Breast epithelium (tissue), 4 donors: ENCODE measurements around the gene PFKFB3. TPM values are rescaled to one million over a fixed set of nuclear protein-coding genes. Genes with fewer than 3 reads are reported as not detected.

Experiments used
- DNase-seq, 2 donors: peaks; one replicate each; pipeline ENCODE4 v3.0.0-alpha.2; 2019; ENCODE audit warnings: low spot score in 2 of 2
- H3K27ac ChIP-seq, 2 donors: fragments of 200-600 bp; sonication (generic) in 1 of 2; one replicate each; pipeline ENCODE4 v1.5.1; 2016 to 2019; ENCODE audit warnings: mild to moderate bottlenecking in 1 of 2
- H3K27me3 ChIP-seq, 2 donors: fragments of 200-600 bp; sonication (generic) in 1 of 2; one replicate each; pipeline versions ENCODE4 v1.5.1 to v1.6.0; 2017 to 2019; ENCODE audit warnings: control low read depth in 1 of 2, mild to moderate bottlenecking in 1 of 2
- H3K36me3 ChIP-seq: fragments of 200-600 bp; one replicate; pipeline ENCODE4 v1.5.1; 2019
- H3K4me1 ChIP-seq, 2 donors: fragments of 200-600 bp; sonication (generic); one replicate each; pipeline ENCODE4 v1.5.1; 2016 to 2019; ENCODE audit warnings: control low read depth in 1 of 2
- H3K4me3 ChIP-seq, 3 donors: fragments of 200-600 bp; sonication (generic); 1 replicate in 2 of 3; 2 replicates in 1 of 3; pipeline ENCODE4 v1.5.1; 2016 to 2019; ENCODE audit warnings: mild to moderate bottlenecking in 3 of 3, moderate library complexity in 2 of 3
- H3K9me3 ChIP-seq, 2 donors: fragments of 200-600 bp; sonication (generic) in 1 of 2; one replicate each; pipeline ENCODE4 v1.5.1; 2016 to 2019; ENCODE audit warnings: control low read depth in 1 of 2
- CTCF ChIP-seq, 3 donors: fragments of 450-650 bp; IDR thresholded peaks; one replicate each; pipeline ENCODE4 v1.5.1; 2016 to 2017; ENCODE audit warnings: antibody characterized with exemption in 3 of 3, mild to moderate bottlenecking in 3 of 3, moderate library complexity in 3 of 3
- POLR2A ChIP-seq: fragments of 450-650 bp; IDR thresholded peaks from one replicate; pipeline ENCODE4 v1.6.1; 2016; ENCODE audit warnings: antibody characterized with exemption, mild to moderate bottlenecking, moderate library complexity
- POLR2AphosphoS5 ChIP-seq, 3 donors: sonication (generic); formaldehyde crosslinking; IDR thresholded peaks; one replicate each; pipeline ENCODE4 v1.6.1; 2017; ENCODE audit warnings: antibody characterized with exemption in 3 of 3
- intact Hi-C: fragments of 100-400 bp; cut with DNase I; formaldehyde crosslinking; loops from one replicate; pipeline ENCODE4 v1.15.1; 2023; ENCODE audit warnings: low total_unique reads
- total RNA-seq, 3 donors: library from RNA; depleted of rRNA; stranded (reverse); fragments of >200 nt; gene quantifications; one replicate each; pipeline ENCODE4 v1.1.0, GENCODE V29; 2016

PFKFB3 gene
- total RNA-seq, result 100 to 1,000 TPM in 2 of 3 donors, 10 to 100 TPM in 1; 94.8 to 240 (median 144) TPM

GRCh38 chr10:6202684-6203330 is at the start of gene PFKFB3:
Gene PFKFB3 (plus strand): TSS chr10:6202932. CDS start chr10:6203261, 329 bp downstream.
- Histone ChIP-seq H3K27ac (peak within 1 kb of the TSS; percentile 90 to 95), H3K4me1 (peaks cover 12 to 19% of the 10 kb centered on the region in 2 donors)
- TF ChIP-seq POLR2A (peak; percentile 94), CTCF (IDR thresholded peaks at IDR 0.05) (peak; percentile 95 to 98 (median 98)), POLR2AphosphoS5 (IDR thresholded peaks at IDR 0.05) (peak; percentile 94 to 98 (median 98))

DNA sequence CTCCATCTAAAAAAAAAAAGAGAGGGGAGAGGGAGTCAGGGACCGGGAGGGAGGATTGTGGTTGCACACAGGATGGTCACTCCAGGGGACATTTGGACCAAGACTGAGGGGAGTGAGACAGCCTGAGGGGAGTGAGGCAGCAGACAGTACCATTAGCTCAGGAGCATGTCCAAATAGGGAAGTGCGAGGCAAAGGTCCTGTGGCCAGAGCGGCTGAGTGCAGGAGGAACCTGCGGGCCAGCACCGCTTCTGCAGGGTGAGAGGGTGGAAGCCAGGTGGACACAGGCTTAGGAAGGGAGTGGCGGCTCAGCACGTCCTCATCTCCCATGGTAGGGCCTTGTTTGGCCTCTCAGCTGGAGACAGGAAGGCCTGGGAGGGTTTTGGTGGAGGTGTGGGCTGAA is 48.9 kb upstream of the PFKFB3 start:
- intact Hi-C loops, result no loop called here
- TF ChIP-seq CTCF (IDR thresholded peaks at IDR 0.05) (no peak), POLR2AphosphoS5 (IDR thresholded peaks at IDR 0.05) (no peak), POLR2A (no peak)
- Histone ChIP-seq H3K27me3 (no peaks in the 10 kb centered on the region), H3K4me1 (no peaks in the 10 kb centered on the region), H3K27ac (no peak overlapping the region), H3K4me3 (no peak overlapping the region), H3K36me3 (no peaks in the 10 kb centered on the region), H3K9me3 (no peaks in the 10 kb centered on the region)
- DNase-seq, result no peak

More at GRCh38 chr10:6202684-6203330, at the start of gene PFKFB3:
- Histone ChIP-seq H3K36me3 (no peaks in the 10 kb centered on the region), H3K9me3 (no peaks in the 10 kb centered on the region), H3K27me3 (no peaks in the 10 kb centered on the region), H3K4me3 (peak within 1 kb of the TSS; percentile 76 to 89 (median 83))
- peak; percentile 93 to 96 for DNase-seq
- intact Hi-C loops, result loop anchor here (5.0 to 10.0 kb wide), 3 partner anchors 41 to 202 kb away; no protein-coding TSS in a partner anchor

GRCh38 chr10:6154566-6154965 is 48.2 kb upstream of the PFKFB3 start:
- Histone ChIP-seq H3K4me1 (no peaks in the 10 kb centered on the region), H3K4me3 (no peak overlapping the region), H3K27ac (peak overlapping the region in 1 of 2 donors; percentile 3), H3K9me3 (no peaks in the 10 kb centered on the region), H3K36me3 (no peaks in the 10 kb centered on the region), H3K27me3 (no peaks in the 10 kb centered on the region)
- intact Hi-C loops, result no loop called here
- no peak for DNase-seq
- TF ChIP-seq CTCF (IDR thresholded peaks at IDR 0.05), result no peak
- TF ChIP-seq POLR2A, result no peak
- no peak for TF ChIP-seq POLR2AphosphoS5 (IDR thresholded peaks at IDR 0.05)

DNA sequence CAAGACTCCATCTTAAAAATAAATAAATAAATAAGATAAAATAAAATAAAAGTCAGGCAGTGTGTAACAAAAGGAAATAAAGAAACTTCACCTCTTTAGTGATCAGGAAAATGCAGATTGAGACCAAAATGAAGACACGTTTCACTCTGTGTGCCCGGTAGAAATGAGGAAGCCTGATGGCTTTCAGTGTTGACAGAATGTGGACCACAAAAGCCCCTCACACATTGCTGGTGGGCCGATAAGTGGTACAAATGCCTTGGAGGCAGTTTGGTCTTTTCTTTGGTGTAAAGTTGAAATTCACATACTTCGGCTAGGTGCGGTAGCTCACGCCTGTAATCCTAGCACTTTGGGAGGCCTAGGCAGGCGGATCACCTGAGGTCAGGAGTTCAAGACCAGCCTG is 44.5 kb upstream of the PFKFB3 start:
- peaks cover 4% of the 10 kb centered on the region in 2 donors for H3K4me1 ChIP-seq
- H3K27ac ChIP-seq, result peak overlapping the region; percentile 58 to 87
- intact Hi-C loops, result no loop called here
- H3K9me3 ChIP-seq, result no peaks in the 10 kb centered on the region
- no peaks in the 10 kb centered on the region for H3K36me3 ChIP-seq
- DNase-seq, result no peak
- no peaks in the 10 kb centered on the region for H3K27me3 ChIP-seq
- TF ChIP-seq CTCF (IDR thresholded peaks at IDR 0.05), result no peak
- no peak for TF ChIP-seq POLR2A
- no peak for TF ChIP-seq POLR2AphosphoS5 (IDR thresholded peaks at IDR 0.05)
- H3K4me3 ChIP-seq, result no peak overlapping the region

DNA sequence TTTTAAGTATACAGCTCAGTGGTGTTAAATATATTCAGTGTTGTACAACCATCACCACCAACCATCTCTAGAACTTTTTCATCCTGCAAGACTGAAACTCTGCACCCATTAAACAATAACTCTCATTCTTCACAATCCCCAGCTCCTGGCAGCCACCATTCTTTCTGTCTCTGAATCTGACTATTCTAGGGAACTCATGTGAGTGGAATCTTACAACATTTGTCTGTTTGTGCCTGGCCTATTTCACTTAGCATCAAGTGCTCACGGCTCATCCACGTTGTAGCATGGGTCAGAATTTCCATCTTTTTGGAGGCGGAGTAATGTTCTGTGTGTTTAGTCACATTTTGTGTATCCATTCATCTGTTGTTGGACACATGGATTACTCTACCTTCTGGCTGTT is 40.8 kb upstream of the PFKFB3 start:
- H3K4me1 ChIP-seq, result peaks cover 4 to 12% of the 10 kb centered on the region in 2 donors
- TF ChIP-seq POLR2AphosphoS5 (IDR thresholded peaks at IDR 0.05), result no peak
- TF ChIP-seq POLR2A, result no peak
- no peak for TF ChIP-seq CTCF (IDR thresholded peaks at IDR 0.05)
- H3K27ac ChIP-seq, result peak overlapping the region; percentile 94 to 98
- H3K27me3 ChIP-seq, result no peaks in the 10 kb centered on the region
- no peaks in the 10 kb centered on the region for H3K9me3 ChIP-seq
- H3K4me3 ChIP-seq, result no peak overlapping the region
- intact Hi-C loops, result loop anchor here (5.0 kb wide), 1 partner anchor 40 kb away; the partner anchor contains the start of gene PFKFB3
- no peak for DNase-seq
- H3K36me3 ChIP-seq, result no peaks in the 10 kb centered on the region
